Nephron (organoid): ENCODE data around the gene ZNF341.

Source experiments
- H3K27ac Mint-ChIP-seq, 3 experiments: 2 replicates each; pipeline ENCODE4 v1.8.0; 2020; ENCODE audit warnings: mixed read lengths in 3 of 3, mild to moderate bottlenecking in 2 of 3, moderate library complexity in 1 of 3
- H3K27me3 Mint-ChIP-seq: 2 replicates; pipeline ENCODE4 v1.8.0; 2021; ENCODE audit warnings: low read depth, mild to moderate bottlenecking, moderate library complexity, mixed read lengths
- H3K36me3 Mint-ChIP-seq: 2 replicates; pipeline ENCODE4 v1.8.0; 2020; ENCODE audit warnings: low read depth, mixed read lengths
- H3K4me1 Mint-ChIP-seq: 2 replicates; pipeline ENCODE4 v1.8.0; 2020; ENCODE audit warnings: mixed read lengths
- H3K4me3 Mint-ChIP-seq, 3 experiments: 2 replicates each; pipeline ENCODE4 v1.8.0; 2020; ENCODE audit warnings: mild to moderate bottlenecking in 3 of 3, mixed read lengths in 3 of 3, moderate library complexity in 2 of 3
- H3K9me3 Mint-ChIP-seq: 2 replicates; pipeline ENCODE4 v1.8.0; 2020; ENCODE audit warnings: mixed read lengths
- TF ChIP-seq, protein P1 (sequence below), 3 experiments: fragments of 200-600 bp; sonication (generic); IDR thresholded peaks; one replicate each; pipeline ENCODE4 v1.5.0; 2021; ENCODE audit warnings: antibody characterized with exemption in 3 of 3; ENCODE audit not compliant: unreplicated experiment in 3 of 3

The ZNF341 gene

DNA sequence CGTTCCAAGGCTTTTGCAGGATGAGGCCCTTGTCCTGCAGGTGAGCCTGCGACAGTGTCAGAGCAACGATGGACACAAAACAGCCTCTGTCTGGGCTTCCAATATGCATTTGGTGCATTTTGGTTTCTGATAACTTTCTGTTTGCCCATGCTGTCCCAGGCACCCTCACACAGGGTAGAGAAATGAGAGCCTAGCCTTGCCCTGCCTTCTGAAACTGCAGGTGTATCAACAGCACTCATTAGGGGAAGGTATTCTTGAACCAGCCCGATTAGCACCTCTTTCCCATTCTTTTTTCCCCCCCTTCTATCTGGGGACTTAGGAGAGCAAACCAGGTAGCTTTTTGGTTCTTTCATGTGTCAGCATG lies 109.6 kb downstream of the ZNF341 start:
- H3K27me3 Mint-ChIP-seq, result no peaks in the 10 kb centered on the region
- TF ChIP-seq, protein P1, sequence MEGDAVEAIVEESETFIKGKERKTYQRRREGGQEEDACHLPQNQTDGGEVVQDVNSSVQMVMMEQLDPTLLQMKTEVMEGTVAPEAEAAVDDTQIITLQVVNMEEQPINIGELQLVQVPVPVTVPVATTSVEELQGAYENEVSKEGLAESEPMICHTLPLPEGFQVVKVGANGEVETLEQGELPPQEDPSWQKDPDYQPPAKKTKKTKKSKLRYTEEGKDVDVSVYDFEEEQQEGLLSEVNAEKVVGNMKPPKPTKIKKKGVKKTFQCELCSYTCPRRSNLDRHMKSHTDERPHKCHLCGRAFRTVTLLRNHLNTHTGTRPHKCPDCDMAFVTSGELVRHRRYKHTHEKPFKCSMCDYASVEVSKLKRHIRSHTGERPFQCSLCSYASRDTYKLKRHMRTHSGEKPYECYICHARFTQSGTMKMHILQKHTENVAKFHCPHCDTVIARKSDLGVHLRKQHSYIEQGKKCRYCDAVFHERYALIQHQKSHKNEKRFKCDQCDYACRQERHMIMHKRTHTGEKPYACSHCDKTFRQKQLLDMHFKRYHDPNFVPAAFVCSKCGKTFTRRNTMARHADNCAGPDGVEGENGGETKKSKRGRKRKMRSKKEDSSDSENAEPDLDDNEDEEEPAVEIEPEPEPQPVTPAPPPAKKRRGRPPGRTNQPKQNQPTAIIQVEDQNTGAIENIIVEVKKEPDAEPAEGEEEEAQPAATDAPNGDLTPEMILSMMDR (IDR thresholded peaks at IDR 0.05; ENCODE audit: unreplicated experiment in 3 of 3), result no peak
- peaks cover 72% of the 10 kb centered on the region for H3K4me1 Mint-ChIP-seq
- H3K27ac Mint-ChIP-seq, result peak overlapping the region in 2 of 3 experiments; percentile 18 to 20
- H3K4me3 Mint-ChIP-seq, result no peak overlapping the region
- H3K36me3 Mint-ChIP-seq, result no peaks in the 10 kb centered on the region
- no peaks in the 10 kb centered on the region for H3K9me3 Mint-ChIP-seq
